ENCODE data around the gene TADA2B. TPM values are rescaled to one million over a fixed set of nuclear protein-coding genes. Genes with fewer than 3 reads are reported as not detected.

The TADA2B gene
- total and polyA plus RNA-seq, 9 of the 15 experiments (the other 6 are each of a cell fraction or from before 2014, with no cell fraction given): 0.55 to 12.2 (median 7.5) TPM

DNA sequence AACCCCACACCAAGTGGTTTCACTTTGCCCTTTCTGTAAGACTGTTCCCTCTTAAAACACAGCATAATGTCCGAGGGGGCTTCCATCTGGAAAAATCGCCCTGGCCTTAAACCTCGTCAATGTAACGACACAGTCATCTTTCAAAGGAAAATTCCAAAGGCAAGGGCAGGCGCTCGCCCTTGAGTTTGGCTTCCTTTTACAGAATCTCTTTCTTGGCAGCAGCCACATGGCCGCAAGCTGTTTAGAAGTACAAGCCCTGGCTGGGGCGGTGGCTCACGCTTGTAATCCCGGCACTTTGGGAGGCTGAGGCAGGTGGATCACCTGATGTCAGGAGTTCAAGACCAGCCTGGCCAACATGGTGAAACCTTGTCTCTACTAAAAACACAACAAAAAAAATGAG, 51.7 kb downstream of the TADA2B start (continued):
- TF ChIP-seq, protein P1, sequence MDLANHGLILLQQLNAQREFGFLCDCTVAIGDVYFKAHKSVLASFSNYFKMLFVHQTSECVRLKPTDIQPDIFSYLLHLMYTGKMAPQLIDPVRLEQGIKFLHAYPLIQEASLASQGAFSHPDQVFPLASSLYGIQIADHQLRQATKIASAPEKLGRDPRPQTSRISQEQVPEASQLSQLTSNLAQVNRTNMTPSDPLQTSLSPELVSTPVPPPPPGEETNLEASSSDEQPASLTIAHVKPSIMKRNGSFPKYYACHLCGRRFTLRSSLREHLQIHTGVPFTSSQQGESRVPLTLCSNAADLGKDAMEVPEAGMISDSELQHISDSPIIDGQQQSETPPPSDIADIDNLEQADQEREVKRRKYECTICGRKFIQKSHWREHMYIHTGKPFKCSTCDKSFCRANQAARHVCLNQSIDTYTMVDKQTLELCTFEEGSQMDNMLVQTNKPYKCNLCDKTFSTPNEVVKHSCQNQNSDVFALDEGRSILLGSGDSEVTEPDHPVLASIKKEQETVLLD (IDR thresholded peaks at IDR 0.05): no peak
- TF ChIP-seq ZKSCAN3 (CRISPR knock-in tag; IDR thresholded peaks at IDR 0.05) (no peak), ZNF121 (CRISPR knock-in tag; conservative IDR thresholded peaks at IDR 0.05) (no peak), SPI1 (IDR thresholded peaks at IDR 0.05; ENCODE audit: borderline replicate concordance, low read depth, low read length) (no peak), BACH1 (tag; IDR thresholded peaks at IDR 0.05) (no peak)

DNA sequence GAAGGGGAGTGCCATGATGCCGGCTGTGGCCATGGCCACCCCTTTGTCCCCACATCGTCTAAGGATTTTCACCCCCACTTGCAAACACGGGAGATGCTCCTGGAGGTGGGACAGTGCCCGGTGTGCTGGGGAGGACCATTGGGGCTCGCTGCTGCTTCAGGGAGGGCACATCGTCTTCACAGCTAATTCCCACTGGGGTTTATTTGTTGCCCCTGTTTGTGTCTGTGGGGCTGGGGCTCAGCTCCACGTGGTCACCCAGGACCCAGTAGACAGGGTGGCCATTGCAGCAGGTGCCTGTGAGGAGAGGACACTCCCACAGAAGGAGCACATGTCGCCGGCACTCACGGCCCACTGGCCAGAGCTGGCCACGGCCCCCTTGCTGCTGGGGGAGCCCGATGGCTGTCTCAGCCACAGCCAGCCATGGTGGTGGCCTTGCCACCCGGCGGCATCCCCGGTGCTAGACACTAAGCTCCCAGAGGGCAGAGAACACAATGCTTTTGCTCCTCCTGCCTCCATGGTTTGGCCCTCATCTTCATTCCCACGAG, 52.5 kb downstream of the TADA2B start:
- in situ Hi-C loops (cut with MboI) (no loop called here), intact Hi-C loops (cut with micrococcal nuclease) (no loop called here)
- ChIA-PET POLR2A (interaction anchor here (0.9 kb wide), 1 partner anchor 10 kb away, joined by 4 read pairs; no protein-coding TSS in a partner anchor), CTCF (ENCODE audit: low intra/inter-chr PET ratio) (no interaction called here)
- H3K9ac ChIP-seq (ENCODE audit: insufficient read depth in 1 of 2, low read depth in 2 of 2, low read length in 2 of 2): no peak overlapping the region
- FAIRE-seq: no peak
- peaks cover 0 to 6% of the 10 kb centered on the region in 2 experiments; a peak in 2 of 5 replicates for H3K4me1 ChIP-seq (replicated peaks in 1 of 2; ENCODE audit: control insufficient read depth in 2 of 2, insufficient read depth in 2 of 2, low read length in 2 of 2)
- 4% methylated on average over 14 of the region's 16 CpGs for WGBS (ENCODE audit: insufficient coverage, low coverage, missing lambda C conversion rate)
- no peaks in the 10 kb centered on the region for H3K79me2 ChIP-seq (ENCODE audit: control insufficient read depth, insufficient read depth, low read length)
- H3K4me3 ChIP-seq: no peak overlapping the region
- no peaks in the 10 kb centered on the region for H3K9me1 ChIP-seq (ENCODE audit: control insufficient read depth, insufficient read depth, low read length)
- DNase-seq (ENCODE audit: extremely low read depth in 1 of 4, low spot score in 3 of 4): no peak
- no peaks in the 10 kb centered on the region for H3K9me3 ChIP-seq (replicated peaks; ENCODE audit: control insufficient read depth, insufficient read depth, low read depth, low read length)
- no peak for ATAC-seq
- no peaks in the 10 kb centered on the region for H3K36me3 ChIP-seq (ENCODE audit: control insufficient read depth, insufficient read depth, low read length)
- BruUV-seq (replicated peaks): no TSS peak
- H4K20me1 ChIP-seq (replicated peaks; ENCODE audit: control insufficient read depth, insufficient read depth, low read length): no peaks in the 10 kb centered on the region
- no peak overlapping the region for H2AFZ ChIP-seq (ENCODE audit: low read depth, low read length)
- H3K27me3 ChIP-seq (ENCODE audit: control insufficient read depth in 2 of 2, insufficient read depth in 2 of 2, low read length in 2 of 2): peaks cover 44 to 51% of the 10 kb centered on the region in 2 experiments
- no peak overlapping the region for H3K4me2 ChIP-seq (ENCODE audit: insufficient read depth, low read length)
- no peak overlapping the region for H3K27ac ChIP-seq (ENCODE audit: extremely low read depth, low read depth, low read length)
- TF ChIP-seq ZNF431 (CRISPR knock-in tag; IDR thresholded peaks at IDR 0.05): no peak
- TF ChIP-seq HMGN3 (IDR thresholded peaks at IDR 0.05; ENCODE audit: borderline replicate concordance, extremely low read depth, insufficient read length, low read depth, low read length): no peak
- no peak for TF ChIP-seq ZNF707 (CRISPR knock-in tag; conservative IDR thresholded peaks at IDR 0.05)
- no peak for TF ChIP-seq CEBPB (tag; IDR thresholded peaks at IDR 0.05)
- TF ChIP-seq, protein P2, sequence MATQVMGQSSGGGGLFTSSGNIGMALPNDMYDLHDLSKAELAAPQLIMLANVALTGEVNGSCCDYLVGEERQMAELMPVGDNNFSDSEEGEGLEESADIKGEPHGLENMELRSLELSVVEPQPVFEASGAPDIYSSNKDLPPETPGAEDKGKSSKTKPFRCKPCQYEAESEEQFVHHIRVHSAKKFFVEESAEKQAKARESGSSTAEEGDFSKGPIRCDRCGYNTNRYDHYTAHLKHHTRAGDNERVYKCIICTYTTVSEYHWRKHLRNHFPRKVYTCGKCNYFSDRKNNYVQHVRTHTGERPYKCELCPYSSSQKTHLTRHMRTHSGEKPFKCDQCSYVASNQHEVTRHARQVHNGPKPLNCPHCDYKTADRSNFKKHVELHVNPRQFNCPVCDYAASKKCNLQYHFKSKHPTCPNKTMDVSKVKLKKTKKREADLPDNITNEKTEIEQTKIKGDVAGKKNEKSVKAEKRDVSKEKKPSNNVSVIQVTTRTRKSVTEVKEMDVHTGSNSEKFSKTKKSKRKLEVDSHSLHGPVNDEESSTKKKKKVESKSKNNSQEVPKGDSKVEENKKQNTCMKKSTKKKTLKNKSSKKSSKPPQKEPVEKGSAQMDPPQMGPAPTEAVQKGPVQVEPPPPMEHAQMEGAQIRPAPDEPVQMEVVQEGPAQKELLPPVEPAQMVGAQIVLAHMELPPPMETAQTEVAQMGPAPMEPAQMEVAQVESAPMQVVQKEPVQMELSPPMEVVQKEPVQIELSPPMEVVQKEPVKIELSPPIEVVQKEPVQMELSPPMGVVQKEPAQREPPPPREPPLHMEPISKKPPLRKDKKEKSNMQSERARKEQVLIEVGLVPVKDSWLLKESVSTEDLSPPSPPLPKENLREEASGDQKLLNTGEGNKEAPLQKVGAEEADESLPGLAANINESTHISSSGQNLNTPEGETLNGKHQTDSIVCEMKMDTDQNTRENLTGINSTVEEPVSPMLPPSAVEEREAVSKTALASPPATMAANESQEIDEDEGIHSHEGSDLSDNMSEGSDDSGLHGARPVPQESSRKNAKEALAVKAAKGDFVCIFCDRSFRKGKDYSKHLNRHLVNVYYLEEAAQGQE (IDR thresholded peaks at IDR 0.05; ENCODE audit: borderline replicate concordance): no peak
- TF ChIP-seq, protein P2 (CRISPR knock-in tag; IDR thresholded peaks at IDR 0.05; ENCODE audit: low read depth): no peak
- TF ChIP-seq NFE2L1 (tag; IDR thresholded peaks at IDR 0.05; ENCODE audit: borderline replicate concordance, low read depth): no peak
- TF ChIP-seq ZNF175 (CRISPR knock-in tag; IDR thresholded peaks at IDR 0.05; ENCODE audit: low read depth): no peak

Data from K562 (cell line).